HEK293T (cell line): Measurements from ENCODE around the gene TDRD12.

Source experiments
- CTBP1 ChIP-seq: fragments of 450-650 bp; IDR thresholded peaks from 2 replicates; pipeline ENCODE4 v1.6.1; 2016; ENCODE audit warnings: borderline replicate concordance
- ELF4 ChIP-seq: fragments of 450-650 bp; IDR thresholded peaks from 2 replicates; pipeline ENCODE4 v1.6.1; 2017; ENCODE audit warnings: antibody characterized with exemption

DNA sequence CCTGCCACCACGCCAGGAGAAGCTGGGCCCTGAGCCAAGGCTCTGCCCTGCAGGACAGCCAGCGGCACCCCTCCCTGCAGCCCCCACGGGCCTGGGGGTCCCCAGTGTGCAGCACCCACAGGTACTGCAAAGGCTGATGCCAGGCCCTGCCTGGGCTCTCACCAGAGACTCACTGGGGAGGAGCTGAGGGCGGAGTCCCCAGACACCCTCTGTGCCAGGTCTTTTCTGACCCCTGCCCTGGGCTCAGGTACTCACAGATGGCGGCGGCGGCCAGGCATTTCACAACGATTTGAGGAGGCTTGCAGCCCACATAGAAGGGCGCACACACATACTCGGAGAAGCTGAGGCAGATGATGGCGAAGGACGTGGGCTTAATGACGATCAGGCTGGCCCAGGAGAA lies 144.3 kb downstream of the TDRD12 start:
- TF ChIP-seq ELF4 (no peak), CTBP1 (no peak)
